Measurements from ENCODE around the gene RGS9BP.
"Not testable (repeated sequence)": the region's sequence is repeated elsewhere in the genome, so short reads cannot be mapped to it uniquely, and the experiment has no call there.

The RGS9BP gene, protein sequence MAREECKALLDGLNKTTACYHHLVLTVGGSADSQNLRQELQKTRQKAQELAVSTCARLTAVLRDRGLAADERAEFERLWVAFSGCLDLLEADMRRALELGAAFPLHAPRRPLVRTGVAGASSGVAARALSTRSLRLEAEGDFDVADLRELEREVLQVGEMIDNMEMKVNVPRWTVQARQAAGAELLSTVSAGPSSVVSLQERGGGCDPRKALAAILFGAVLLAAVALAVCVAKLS

DNA sequence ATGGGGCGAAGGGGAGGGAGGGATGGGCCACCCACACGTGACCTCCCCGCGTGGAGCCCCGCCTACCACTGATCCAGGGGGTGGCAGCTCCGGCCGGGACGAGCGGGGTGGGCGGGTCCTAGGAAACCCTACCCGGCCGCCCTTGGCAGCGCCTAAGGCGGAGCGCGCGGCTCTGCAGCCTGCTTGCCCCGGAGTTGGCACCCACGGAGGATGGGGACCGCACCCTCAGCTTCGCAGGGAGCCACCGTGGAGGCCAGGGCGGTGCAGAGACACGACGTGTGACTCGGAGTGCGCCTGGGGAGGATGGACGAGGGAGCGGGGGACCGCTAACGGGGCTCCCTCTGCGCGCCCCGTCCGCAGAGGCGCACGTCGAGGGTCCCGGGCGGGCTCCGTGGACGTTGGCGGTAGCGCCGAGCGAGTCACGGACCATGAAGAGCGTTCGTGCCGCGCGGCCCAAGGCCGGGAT is at the start of gene RGS9BP:
RGS9BP (plus strand) TSS at position 129 of the 466 bp plus-strand sequence. CDS start 416 bp downstream, outside the sequence.
- DNase-seq (ENCODE audit: low read depth in 2 of 2), result peak; percentile 24 to 41

DNA sequence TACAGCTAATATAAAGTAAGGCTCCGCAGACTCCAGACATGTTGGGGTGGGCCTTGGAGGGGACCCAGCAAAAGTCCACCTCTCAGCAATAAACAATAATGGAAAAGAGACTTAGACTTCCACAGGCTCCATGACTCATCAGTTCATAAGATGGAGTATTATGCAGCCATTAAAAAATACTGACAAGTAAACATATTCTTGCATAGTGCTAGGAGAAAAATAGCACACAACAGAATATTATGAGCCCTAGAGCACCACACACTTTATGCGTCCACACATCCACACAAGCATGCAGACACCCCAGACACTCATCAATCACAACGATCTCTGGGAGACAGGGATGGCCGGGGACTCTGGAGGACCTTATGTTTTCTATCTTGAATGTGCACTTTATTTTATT is 48.7 kb upstream of the RGS9BP start:
- no peak for DNase-seq (ENCODE audit: low read depth in 2 of 2)

DNA sequence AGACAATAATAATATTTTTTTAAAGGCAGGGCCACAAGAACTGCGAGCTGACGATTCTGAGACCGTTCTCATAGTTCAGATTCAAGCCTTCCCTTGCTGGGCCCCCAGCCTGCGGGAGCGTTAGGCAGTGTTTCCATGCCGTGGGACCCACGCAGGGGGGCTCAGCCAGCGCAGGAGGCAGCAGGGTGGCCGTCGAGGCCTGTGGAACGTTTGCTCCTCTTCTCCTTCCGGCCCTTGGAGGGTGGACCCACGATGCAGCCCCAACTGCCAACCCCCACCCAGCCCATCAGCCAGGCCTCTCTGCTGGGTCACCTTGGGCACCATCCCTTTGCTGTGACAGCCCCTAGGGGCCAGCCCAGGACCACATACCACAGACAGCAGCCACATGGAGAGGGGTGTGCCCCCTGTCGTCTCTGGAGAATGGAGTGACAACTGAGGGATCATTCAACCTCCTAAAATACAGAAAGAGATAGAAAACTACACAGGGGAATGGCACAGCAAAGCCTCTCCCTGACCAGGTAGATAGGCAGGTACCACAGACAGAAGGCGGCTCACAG is 47.9 kb upstream of the RGS9BP start:
- no peak for DNase-seq (ENCODE audit: low read depth in 2 of 2)

DNA sequence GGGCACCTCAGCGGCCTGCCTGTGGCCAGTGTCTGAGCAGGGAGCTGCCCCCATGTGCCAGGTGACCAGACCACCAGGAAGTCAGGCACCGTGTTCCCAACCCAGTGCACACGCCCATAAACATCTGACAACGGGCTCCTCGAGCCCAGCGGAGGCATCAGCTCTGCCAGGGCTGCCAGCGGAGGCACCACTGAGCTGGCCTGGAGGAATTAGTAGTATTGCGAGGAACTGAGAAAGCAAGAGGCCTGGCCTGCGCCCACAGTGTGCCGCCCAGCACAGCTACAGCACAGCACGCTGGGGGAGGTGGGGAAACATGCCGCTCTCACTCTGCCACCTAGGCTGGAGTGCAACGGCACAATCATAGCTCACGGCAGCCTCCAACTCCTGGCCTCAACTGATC is 45.3 kb upstream of the RGS9BP start:
- DNase-seq (ENCODE audit: low read depth in 2 of 2), result no peak

DNA sequence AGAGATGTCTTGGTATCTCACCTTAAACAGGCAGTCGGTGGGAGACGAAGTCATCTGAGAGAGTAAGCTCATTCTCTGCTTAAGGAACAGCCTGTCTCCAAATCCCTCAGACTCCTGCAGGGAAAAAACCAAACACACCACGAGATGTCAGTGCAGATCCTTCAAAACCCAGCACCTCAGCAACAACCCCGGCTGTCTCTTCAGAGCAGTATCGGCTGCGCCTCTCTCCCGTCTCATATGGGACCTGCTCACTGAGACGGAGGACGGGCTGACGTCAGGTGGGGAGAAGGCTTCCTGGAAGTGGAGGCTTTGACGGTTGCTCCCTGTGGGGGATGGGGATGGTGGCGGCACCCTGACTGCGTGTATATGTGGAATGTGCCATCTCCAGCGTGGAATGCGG is 44.3 kb upstream of the RGS9BP start:
- no peak for DNase-seq (ENCODE audit: low read depth in 2 of 2)

DNA sequence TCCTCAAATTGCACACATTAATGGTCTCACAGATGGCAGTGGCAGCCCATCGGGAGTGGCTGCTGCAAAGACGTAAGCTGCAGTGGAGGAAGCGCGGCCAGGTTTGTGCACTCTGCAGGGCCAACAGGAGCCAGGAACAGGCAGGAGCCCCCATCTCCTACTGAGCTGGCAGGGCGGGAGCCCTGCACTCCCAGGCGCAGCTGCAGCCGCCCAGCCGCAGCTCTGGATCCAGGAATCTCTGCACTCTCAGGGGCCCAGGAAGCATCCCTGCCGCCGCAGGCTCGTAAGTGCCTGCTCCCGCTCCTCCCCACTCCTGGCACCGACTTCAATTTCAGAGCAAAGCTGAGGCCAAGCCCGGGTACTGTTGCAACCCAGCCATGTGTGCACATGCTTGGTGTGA is 38.2 kb upstream of the RGS9BP start:
- no peak for DNase-seq (ENCODE audit: low read depth in 2 of 2)

DNA sequence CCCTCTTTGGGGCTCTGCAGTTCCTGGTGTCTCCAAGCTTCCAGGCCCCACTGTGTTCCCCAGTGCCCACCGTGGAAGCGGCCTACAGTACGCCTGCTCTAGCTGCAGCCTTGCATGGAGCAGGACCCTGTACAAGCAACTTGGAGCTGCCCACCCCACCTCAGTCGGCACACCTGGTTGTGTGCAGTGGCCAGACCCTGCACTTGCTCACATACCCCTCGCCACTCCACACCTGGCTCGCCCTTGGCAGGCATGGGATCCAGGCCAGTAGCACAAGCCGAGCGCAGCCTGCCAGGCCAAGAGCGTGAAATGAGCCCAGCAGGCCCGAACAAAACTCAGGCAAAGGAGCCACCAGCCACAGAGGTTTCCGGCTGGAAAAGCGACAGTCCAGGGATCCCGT is 37.0 kb upstream of the RGS9BP start:
- no peak for DNase-seq (ENCODE audit: low read depth in 2 of 2)

DNA sequence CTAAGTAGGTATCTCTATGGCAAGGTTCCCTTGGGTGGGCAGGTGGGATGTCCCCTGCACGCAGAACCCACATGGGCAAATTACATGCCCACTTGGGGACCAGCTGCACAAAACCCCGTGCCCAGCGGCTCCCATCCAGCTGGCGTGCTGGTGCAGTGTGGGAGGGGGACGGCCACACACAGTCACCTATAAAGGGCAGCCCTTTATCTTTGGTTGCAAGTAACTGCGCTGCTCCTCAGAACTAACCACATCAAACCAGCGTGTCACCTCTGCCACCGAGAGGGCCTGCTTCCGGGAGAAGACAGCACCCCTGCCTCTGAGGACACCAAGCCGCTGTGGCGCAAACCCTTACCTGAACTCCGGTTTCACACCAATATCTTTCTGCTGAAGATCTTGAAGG is 32.9 kb upstream of the RGS9BP start:
- DNase-seq (ENCODE audit: low read depth in 2 of 2), result peak; percentile 5 to 38

DNA sequence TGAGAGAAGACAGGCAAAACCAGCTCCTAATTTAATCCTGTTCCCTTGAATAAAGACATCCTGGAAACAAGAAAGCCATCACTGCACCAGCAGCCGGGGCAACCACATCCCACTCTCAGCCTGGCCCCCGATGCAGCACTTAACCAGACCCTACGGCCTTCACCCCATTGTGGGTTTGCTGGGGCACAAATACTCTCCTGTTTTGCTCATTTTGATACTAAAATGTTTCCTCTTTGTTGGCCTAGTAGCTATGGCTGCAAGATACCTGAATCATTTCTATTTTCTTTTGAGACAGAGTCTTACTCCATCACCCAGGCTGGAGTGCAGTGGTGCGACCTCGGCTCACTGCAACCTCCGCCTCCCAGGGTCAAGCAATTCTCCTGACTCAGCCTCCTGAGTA is 29.1 kb upstream of the RGS9BP start:
- DNase-seq (ENCODE audit: low read depth in 2 of 2), result no peak

DNA sequence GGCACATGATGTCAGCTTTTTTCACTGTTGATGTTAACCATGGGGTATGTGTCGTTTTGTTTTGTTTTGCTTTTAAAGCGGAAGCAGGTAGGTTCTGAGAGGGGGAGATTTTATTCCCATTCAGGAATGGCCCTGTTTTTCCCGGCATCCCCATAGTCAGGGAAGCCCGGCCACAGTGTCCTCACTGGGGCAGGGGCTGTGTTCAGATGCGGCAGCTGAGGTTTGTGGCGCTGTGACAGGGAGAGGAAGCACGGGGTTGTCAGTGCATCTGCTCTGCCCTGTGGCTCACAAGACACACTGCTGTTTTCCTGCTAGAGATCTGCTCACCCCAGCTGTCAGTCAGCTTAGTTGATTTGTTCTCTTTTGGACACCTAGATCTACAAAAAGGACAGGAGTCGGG is 28.3 kb upstream of the RGS9BP start:
- DNase-seq (ENCODE audit: low read depth in 2 of 2), result no peak

DNA sequence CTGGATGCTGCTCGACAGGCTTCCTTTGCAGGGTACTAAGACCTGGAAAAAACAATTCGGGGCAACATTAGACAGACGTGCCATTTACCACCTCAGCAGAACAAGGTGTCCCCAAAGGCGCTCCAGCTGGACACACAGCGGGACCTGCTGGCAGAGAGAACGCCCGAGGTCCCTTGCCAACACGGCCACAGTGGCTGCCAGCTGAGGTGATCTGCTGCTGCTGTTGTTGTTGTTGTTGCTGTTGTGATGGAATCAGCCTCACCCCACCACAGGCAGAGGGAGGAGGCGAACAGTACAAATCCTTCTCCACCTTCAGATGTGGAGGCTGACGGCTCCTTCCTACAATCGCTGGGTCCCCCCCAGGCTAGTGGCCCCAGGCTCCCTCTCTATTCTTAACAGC is 25.9 kb upstream of the RGS9BP start:
- DNase-seq (ENCODE audit: low read depth in 2 of 2), result no peak

DNA sequence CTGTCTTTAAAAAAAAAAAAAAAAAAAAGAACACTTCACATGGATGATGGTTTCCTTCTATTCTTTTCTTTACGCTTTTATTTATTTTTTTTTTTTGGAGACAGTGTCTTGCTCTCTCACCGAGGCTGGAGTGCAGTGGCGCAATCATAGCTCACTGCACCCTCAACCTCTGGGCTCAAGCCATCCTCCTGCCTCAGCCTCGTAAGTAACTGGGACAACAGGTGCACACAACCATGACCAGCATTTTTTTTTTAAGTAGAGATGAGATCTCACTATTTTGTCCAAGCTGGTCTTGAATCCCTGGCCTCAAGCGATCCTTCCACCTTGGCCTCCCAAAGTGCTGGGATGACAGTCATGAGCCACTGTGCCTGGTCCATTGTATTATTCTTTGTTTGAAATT is 25.0 kb upstream of the RGS9BP start:
- DNase-seq (ENCODE audit: low read depth in 2 of 2), result no peak

DNA sequence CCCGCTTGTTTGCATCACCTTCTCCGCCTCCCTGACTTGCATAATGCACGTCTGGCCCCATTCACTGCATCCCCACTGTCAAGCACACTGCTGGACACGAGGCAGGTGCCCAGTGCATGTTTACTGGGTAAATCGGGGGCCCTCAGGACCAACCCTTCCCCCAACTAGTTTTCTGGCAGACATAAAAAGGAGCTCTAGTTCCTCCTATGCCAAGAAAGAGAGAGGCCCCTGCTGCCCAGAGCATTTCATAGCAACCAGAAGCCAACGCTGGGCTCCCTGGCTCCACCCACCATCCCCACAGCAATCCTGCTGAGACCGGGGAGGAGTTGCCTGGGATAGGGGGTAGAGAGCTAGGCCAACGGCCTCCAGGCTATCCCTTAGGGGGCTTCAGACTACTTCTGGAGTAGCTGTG is 23.9 kb upstream of the RGS9BP start:
- DNase-seq (ENCODE audit: low read depth in 2 of 2), result no peak

DNA sequence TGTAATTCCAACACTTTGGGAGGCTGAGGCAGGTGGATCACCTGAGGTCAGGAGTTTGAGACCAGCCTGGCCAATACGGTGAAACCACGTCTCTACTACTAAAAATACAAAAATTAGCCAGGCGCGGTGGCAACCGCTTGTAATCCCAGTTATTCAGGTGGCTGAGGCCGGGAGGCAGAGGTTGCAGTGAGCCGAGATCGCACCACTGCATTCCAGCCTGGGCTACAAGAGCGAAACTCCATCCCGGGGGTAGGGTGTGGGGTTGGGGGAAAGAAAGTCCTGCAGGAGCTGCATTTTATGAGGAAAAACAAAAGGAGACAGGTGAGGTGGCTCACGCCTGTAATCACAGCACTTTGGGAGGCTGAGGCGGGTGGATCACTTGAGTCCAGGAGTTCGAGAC is 23.3 kb upstream of the RGS9BP start:
- DNase-seq (ENCODE audit: low read depth in 2 of 2), result not testable (repeated sequence)

DNA sequence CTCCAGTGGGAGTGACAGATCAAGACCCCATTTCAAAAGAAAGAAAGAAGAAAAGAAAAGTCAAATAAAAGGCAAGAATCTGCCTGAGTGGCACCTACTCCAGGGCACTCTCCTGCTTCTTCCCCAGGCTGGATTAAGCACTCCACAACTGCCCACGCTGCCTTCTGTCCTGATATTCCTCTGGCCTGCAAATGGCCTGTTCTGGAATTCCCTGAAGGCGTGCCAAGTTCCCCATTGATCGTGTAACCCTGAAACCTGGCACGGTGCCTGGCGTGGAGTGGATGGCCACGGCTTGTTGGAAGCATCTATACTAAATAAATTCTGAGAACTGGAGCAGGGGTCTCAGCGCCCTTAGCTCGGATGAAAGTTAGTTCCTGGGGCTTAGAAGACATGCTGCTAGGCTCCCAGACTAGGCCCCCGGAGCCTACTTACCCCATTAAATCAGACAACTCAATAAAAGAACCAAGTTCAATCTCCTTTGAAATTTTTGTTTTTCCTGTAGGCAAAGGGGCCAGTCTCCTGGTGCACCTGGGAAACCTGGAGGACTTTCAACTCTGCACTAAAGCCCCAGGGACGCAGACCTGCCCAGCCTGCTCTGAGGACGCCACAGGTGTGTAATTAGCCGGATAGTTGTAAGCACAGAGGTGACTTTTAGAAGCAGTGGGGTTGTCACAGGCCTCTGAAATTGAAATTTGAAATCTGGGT is 22.6 kb upstream of the RGS9BP start:
- no peak for DNase-seq (ENCODE audit: low read depth in 2 of 2)

DNA sequence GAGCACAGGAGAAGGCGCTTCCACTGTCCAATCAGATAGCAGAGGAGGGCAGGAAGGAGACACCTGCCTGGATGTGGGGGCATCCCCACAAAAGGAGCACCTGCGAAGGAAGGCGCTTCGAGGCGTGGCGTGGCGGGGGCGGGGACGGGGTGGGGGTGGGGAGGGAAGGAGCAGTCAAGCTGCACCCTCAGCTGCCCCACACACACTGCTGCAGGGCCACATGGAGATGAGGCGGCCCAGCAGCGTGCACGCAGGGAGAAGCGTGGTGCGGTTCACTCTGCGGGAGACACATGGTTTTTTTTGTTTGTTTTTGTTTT is 22.1 kb upstream of the RGS9BP start:
- no peak for DNase-seq (ENCODE audit: low read depth in 2 of 2)

DNA sequence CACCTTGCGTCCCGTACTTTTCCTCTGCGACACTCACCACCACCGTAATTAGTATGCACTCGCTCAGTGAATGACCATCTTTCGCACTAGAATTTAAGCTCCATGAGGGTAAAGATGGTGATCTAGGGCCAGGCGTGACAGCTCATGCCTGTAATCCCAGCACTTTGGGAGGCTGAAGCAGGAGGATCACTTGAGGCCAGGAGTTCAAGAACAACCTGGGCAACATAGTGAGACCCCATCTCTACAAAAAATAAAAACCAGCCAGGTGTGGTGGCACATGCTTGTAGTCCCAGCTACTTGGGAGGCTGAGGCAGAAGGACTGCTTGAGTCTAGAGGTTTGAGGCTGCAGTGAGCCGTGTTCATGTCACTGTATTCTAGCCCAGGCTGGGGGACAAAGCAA is 19.3 kb upstream of the RGS9BP start:
- DNase-seq (ENCODE audit: low read depth in 2 of 2), result not testable (repeated sequence)

DNA sequence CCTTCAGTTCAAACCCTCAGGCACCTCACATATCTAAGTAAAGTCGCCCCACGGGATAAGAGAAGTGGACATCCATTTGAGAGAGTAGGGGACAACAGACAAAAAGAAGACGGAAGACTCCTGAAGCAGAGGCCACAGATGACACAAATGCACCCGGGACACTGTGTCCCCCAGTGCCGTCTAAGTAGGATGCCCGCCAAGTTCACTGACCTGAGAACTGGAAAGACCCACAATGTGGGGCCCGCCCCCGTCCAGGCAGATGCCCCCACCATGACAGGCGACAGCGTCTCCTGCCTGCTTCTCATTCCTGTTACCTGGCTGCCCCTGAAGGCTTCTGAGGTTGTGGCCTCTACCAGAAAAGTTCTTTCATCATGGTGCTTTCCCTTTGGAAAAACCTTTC is 17.6 kb upstream of the RGS9BP start:
- no peak for DNase-seq (ENCODE audit: low read depth in 2 of 2)

DNA sequence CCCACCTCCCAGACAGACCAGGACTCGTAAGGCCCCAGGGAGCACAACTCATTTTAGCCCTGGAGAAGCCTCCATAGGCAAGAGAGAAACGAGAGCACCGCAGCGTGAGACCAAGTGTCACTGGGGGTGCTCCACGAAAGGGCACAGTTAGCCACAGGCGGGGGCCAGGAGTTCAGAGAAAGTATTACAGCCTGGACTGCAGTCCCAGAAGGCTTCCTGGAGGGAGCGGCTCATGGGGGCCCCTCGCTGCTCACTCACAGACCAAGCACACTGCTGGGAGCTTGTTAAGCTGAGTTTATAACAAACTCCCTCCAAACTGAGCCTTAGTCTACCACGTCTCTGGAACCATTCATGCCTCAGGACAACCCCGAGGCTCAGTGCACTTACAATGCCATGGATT is 17.1 kb upstream of the RGS9BP start:
- no peak for DNase-seq (ENCODE audit: low read depth in 2 of 2)

DNA sequence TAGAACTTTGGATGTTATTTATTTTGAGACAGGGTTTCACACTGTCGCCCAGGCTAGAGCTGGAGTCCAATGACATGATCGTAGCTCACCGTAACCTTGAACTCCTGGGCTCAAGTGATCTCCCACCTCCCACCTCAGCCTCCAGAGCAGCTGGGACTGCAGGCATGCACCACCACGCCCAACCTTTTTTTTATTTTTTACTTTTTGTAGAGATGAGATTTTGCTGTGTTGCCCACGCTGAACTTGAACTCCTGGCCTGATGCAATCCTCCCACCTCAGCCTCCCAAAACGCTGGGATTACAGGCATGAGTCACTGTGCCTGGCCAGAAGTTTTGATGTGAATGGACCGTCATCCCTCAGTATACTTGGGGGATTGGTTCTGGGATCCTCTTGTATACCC is 14.3 kb upstream of the RGS9BP start:
- no peak for DNase-seq (ENCODE audit: low read depth in 2 of 2)

DNA sequence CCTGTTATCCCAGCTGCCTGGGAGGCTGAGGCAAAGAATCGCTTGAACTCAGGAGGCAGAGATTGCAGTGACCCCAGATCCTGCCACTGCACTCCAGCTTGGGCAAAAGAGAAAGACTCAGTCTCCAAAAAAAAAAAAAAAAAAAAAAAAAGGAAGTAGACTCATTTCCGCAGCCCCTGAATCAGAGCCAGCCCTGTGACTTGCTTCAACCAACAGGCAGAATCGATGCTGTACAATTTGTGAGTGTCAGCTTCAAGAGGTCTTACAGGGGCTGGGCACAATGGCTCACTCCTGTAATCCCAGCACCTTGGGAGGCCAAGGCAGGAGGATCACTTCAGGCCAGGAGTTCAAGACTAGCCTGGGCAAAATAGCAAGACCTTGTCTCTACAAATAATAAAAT is 13.5 kb upstream of the RGS9BP start:
- no peak for DNase-seq (ENCODE audit: low read depth in 2 of 2)

DNA sequence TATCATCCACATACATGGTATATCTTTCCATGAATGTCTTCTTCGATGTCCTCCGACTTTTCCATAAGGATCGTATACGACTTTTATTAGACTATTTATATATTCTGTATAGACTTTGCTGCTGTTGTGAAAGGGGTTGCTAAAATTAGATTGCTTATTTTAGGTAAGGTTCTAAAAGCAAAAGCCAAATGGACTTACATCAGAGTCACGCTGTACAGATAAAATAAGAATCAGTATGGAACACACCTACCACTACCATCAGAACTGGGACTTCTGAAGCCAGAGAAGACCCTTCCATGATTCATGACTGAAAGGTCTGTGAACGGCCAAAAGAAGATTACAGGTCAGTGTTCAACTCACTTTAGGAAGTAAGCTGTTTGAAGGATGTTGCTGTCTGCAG is 9.6 kb upstream of the RGS9BP start:
- no peak for DNase-seq (ENCODE audit: low read depth in 2 of 2)

DNA sequence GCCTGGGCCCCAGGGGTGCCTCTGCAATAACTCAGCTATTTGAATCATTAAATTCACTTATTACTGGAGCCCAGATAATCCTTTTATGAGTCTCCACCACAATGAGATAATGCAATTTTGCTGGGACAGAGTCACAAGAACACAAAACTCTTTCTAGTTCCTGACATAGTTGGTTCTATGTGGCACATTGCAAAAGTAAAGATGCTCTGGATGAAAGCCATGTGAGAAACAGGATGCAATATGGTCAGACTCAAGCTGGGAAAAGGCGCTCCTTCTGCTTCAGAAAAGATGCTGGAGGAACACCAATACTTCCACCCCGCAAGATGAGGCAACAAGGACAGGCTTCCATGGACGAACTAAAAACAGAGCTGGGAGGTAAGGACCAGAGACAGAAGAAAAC is 6.3 kb upstream of the RGS9BP start:
- DNase-seq (ENCODE audit: low read depth in 2 of 2), result no peak

Measured in stimulated activated CD8-positive, alpha-beta memory T cell treated with anti-CD3 and anti-CD28 coated beads, Interleukin-7, amount 100 ng/mL, for 1 hour (primary cell).